GM18873 (cell line): ENCODE results near the gene METTL24.
"Not testable (repeated sequence)": the region's sequence is repeated elsewhere in the genome, so short reads cannot be mapped to it uniquely, and the experiment has no call there.

Experiments
- ATAC-seq: cut with Tn5 transposase; IDR thresholded peaks from one replicate; pipeline ENCODE4 v1.9.1; 2021; ENCODE audit warnings: mild to moderate bottlenecking, moderate library complexity, moderate number of reproducible peaks; ENCODE audit not compliant: unreplicated experiment, low FRiP score

The METTL24 gene

DNA sequence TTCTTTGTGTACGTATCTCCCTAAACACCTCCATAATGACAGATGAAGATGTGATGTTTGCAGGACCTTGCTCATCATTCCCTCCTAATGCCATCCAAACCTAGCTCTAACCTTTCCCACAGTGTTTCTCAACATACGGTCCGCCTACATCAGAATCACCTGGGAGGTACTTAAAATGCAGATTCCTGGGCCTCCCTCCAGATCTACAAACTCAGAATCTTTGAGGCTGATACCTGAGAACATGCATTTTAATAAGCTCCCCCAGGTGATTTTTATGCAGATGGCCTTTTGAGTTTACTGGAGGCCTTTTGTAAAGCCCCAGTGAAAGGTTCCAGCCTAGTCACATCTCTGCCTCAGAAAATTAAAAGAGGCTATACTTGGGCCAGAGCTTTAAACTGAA lies 40.5 kb downstream of the METTL24 start:
- ATAC-seq: no peak

GRCh38 chr6:110317189-110317588 lies 41.0 kb downstream of the METTL24 start:
- no peak for ATAC-seq

DNA sequence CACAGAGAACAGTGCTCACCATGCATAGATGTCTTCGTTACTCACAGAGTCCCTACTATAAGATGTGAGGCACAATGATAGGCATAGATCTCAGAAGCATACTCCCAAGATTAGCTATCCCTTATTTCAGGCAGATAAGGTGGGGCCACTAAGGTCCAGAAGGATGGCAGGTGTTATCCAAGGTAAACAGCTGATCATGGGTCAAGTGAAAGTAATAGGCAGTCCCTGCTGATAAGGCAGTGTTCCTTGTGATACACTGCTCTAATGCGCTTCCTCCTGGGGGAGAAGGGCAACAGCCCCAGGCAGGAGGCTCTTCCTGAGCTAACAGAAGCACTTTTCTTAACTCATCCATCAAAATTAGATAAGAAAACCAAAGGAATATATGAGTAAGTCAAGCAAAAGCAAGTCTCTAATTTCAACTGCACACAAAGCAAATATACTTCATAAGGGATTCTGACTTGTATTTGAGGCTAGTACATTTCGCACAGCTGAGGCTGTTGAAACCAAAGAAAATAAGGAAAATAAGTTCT lies 42.2 kb downstream of the METTL24 start:
- no peak for ATAC-seq

DNA sequence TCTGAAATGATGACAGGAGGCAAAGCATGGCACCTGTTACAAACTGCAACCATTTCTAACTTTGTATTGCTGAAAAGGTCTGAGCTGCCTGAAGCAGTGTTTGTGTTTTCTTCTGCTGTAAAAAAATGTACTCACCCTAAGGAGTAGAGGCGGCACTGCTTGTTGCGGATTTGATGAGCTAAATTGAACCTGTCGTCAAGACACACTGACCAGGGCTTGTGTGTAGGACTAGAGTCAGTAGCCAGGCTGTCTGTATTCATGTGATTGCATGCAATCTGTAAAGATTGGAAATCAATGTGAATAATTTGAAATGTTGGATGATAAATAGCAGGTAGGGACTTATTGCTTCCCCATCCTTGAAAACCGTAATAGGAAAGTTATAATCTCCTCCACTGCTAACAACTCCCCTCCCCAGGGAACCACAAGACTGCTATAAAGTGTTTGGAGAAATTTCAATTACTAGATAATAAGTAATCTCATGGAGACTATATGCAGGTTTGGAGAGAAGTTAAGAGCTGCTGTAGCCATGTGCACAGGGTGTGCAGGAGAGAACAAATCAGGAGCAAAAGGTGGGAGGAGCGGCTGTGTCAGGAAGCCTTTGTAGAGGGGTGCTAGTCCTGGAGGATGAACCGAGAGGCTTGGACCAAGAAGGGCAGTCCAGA lies 42.8 kb downstream of the METTL24 start:
- no peak for ATAC-seq

- ATAC-seq: no peak
Observed at GRCh38 chr6:110310861-110311446, 47.2 kb downstream of the METTL24 start.

GRCh38 chr6:110309432-110309831 lies 48.7 kb downstream of the METTL24 start:
- not testable (repeated sequence) for ATAC-seq

GRCh38 chr6:110307368-110307767 lies 50.8 kb downstream of the METTL24 start:
- no peak for ATAC-seq

DNA sequence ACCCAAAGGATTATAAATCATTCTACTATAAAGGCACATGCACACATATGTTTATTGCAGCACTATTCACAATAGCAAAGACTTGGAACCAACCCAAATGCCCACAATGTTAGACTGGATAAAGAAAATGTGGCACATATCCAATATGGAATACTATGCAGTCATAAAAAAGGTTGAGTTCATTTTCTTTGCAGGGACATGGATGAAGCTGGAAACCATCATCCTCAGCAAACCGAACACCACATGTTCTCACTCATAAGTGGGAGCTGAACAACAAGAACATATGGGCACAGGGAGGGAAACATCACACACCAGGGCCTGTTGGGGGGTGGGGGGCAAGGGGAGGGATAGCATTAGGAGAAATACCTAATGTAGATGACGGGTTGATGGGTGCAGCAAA lies 52.3 kb downstream of the METTL24 start:
- not testable (repeated sequence) for ATAC-seq

DNA sequence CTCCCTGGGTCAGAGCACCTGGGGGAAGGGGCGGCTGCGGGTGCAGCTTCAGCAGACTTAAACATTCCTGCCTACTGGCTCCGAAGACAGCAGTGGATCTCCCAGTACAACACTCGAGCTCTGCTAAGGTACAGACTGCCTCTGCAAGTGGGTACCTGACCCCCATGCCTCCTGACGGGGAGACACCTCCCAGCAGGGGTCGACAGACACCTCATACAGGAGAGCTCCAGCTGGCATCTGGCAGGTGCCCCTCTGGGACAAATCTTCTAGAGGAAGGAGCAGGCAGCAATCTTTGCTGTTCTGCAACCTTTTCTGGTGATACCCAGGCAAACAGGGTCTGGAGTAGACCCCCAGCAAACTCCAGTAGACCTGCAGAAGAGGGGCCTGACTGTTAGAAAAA lies 54.5 kb downstream of the METTL24 start:
- not testable (repeated sequence) for ATAC-seq

- no peak for ATAC-seq
Observed at GRCh38 chr6:110298916-110299315, 59.2 kb downstream of the METTL24 start.

GRCh38 chr6:110298411-110298810 lies 59.7 kb downstream of the METTL24 start:
- ATAC-seq: no peak

GRCh38 chr6:110296241-110297025 lies 61.7 kb downstream of the METTL24 start:
- no peak for ATAC-seq

DNA sequence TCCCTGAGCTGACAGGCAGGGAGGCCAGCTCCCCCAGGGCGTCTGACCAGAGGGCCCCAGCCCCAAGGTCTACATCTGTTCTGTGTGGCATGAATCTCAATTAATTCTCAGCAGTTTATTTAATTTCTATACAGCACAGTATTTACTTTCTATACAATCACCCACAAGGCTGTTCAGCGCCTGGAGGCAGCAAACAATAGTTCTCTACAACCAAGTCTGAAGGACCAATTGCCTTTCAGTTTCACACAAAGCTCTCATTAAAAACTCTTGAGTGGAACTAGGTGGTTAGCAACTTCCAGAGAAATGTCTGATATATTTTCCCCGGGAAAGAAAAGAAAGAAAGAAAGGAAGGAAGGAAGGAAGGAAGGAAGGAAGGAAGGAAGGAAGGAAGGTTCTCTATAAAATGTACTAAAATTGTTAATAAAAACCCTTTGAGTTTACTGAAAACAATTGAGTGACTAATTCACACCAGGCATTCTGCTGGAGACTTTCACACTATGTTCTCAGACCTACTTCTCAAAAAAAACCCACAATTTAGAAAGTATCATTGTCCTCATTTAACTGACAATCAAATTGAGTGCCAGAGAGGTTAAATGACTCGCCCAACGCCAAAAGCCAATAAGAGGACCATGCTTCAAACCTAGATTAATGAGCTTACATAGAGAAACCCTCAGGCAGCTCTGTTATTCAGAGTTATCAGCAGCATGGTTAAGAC lies 62.5 kb downstream of the METTL24 start:
- ATAC-seq: no peak

- no peak for ATAC-seq
Observed at GRCh38 chr6:110287462-110288341, 70.4 kb downstream of the METTL24 start.

GRCh38 chr6:110285306-110286060 lies 72.7 kb downstream of the METTL24 start:
- no peak for ATAC-seq

GRCh38 chr6:110284855-110285254 lies 73.3 kb downstream of the METTL24 start:
- no peak for ATAC-seq

- ATAC-seq: no peak
Observed at GRCh38 chr6:110283657-110284056, 74.5 kb downstream of the METTL24 start.

- ATAC-seq: no peak
Observed at GRCh38 chr6:110282412-110282811, 75.7 kb downstream of the METTL24 start.

GRCh38 chr6:110277100-110277665 lies 81.0 kb downstream of the METTL24 start:
- ATAC-seq: no peak
